Activated T-helper 1 cell treated with Interleukin-2 at 50 U/mL for 16 hours (primary cell): ENCODE measurements around the gene VSNL1.

Source experiments
- DNase-seq: peaks from one replicate; pipeline ENCODE4 v3.0.0-alpha.2; 2020; ENCODE audit warnings: low read depth

Gene VSNL1

DNA sequence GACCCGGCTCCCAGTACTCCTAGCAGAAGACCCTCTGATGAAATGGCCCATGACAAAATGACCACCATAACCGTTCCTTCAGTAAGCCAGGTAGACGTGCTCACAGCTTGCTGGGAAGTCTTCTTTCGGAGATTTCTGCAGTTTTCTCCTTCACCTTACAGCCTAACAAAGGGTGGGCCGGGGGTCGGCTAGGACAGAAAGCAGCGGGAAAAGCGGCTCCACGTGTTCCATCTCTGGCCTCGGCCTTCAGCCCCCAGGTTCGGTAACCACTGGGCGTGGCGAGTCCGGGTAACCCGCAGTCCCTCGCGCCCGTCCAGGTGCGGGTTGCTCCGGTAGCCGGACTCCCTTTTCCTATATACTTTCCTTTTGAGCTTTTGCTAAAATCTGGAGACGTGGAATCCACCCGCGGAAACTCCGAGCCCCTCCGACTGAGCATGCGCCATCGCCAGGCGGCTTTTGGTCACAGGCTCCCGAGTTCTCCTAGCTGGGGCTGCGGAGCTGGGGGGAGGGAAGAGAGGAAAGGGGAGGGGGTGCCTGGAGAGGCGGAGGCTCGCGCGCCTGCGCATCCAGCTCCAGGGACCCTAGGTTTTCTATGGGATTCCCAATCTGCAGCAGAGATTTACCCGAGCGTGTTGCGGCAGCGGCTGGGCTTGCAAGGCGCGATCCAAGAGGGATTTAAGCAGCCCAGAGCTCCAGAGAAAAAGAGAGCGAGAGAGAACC is at the start of gene VSNL1:
VSNL1 (plus strand) TSS at position 604 of the 720 bp plus-strand sequence. CDS start 51,379 bp downstream, outside the sequence.
- DNase-seq, result no peak

- DNase-seq, result no peak
Observed at GRCh38 chr2:17495590-17495989, 44.9 kb upstream of the VSNL1 start.

GRCh38 chr2:17497718-17498117 is 42.8 kb upstream of the VSNL1 start:
- no peak for DNase-seq

DNA sequence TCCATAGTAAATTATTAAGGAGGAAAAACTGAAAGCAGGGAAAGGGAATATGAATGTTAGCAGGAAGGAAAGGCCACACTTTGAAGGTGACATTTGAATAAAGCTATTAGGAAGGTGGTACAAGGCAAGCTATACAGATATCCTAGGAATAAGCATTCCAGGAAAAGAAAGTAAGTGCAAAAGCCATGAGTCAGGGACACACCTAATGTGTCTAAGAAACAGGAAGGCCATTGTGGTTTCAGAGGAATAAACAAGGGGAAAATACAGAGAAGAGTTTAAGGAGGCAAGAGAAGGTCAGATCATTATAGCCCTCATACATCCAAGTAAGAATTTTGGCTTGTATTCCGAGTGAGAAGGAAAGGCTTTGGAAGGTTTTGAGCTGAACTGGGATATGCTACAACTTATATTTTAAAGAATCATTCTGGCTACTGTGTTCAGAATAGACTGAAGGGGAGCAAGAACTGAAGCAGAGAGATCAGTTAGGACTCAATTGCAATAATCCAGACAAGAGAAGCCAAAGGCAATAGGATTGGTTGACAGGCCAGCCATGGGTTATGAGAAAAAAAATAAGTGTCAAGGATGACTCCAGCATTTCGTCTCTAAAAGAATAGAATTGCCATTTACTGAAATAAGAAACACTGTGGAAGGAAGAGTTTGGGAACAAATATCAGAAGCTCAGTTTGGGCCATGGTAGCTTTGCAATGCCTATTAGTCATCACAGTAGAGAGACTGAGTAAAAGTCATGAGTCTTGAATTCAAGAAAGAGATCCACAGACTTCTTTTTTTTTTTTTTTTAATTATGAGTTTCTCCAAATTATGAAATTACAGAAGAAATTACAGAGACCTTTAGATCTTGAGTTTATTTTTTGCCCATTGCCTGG is 33.5 kb upstream of the VSNL1 start:
- DNase-seq, result no peak

DNA sequence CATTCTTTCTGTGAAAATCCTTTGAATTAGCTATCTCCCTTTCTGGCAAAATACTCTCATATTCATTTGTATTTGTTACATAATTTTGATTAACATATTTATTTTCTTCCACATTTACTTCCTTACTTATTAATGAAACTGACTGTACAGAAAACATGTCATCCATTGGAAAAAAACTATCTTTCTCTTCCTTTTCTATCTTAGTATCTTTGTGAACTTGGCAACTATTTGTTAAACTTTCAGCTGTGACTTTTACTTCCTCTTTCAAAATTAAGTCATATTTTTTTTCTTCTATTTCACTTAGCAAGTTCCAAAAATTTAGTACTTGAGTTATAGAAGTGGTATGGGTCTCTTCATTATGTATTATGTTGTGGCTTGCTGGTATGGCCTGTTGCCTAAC is 24.8 kb upstream of the VSNL1 start:
- DNase-seq, result no peak

GRCh38 chr2:17517481-17518211 is 22.9 kb upstream of the VSNL1 start:
- no peak for DNase-seq

DNA sequence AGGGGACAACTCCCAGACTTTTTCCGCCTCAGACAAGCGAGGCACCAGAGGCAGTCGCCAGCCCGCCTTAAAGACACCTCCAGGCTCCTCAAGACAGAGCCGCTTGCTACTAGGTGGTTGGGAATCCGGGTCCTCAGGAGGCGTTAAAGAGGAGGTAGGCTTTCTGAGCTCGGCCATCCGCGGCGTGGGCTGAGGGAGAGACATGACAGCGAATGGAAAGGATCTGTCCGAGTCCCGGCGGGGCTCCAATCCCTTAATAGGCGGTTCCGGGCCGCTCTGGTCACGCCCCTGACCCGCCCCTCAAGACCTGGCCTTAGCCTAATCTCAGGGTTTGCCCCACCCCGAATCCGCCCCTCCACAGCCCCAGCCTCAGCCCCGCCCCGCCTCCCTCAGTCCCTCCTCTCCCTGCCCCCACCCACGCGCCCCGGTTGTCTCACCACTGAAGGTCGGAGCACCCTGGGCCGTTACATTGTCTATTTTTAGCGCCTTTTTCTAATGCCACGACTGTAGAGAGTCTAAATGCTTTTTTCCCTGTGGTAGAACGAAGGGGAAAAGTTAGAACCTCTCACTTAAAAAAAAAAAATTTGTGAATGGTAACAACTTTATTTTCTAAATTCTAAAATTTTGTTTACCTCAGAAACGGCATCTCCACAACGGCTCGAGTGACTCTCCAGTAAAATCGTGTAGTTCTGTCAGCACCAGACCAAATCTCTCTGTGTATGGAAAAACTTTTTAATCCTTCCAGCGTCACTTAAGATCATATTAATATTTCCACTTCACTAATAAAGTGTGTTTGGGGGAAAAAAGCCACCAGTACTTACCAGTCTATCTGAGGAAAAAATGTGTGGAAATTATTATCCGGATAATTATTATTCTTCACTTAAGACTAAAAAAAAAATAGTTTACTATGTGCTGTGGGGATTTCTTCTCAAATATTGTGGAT is 22.0 kb upstream of the VSNL1 start, which contains the start of gene RAD51AP2:
RAD51AP2 (minus strand) TSS at position 229 of the 943 bp plus-strand sequence; CDS start at position 204, 25 bp downstream.
- DNase-seq, result no peak

DNA sequence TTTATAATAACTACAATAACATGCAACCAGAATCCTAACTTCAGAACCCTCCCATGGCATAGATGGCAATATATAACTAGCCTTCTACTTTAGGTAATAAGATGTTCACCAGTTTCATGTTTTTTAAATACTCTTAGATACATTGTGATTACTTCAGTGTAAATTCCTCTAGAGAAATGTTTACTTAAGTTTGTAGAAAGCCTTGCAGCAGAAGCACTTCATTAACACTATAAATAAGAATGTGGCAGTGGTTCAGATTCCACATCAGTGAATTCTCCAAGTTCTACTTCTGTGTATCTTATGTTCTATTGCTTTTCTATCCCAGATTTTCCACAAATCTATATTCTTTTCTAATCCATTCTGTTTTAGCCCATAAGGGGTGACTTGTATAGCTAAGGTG is 21.0 kb upstream of the VSNL1 start:
- DNase-seq, result no peak

- no peak for DNase-seq
Observed at GRCh38 chr2:17520761-17521160, 19.7 kb upstream of the VSNL1 start.

- DNase-seq, result no peak
Observed at GRCh38 chr2:17521621-17522020, 18.9 kb upstream of the VSNL1 start.

GRCh38 chr2:17522303-17522702 is 18.2 kb upstream of the VSNL1 start:
- DNase-seq, result no peak

GRCh38 chr2:17529771-17530170 is 10.7 kb upstream of the VSNL1 start:
- DNase-seq, result no peak

DNA sequence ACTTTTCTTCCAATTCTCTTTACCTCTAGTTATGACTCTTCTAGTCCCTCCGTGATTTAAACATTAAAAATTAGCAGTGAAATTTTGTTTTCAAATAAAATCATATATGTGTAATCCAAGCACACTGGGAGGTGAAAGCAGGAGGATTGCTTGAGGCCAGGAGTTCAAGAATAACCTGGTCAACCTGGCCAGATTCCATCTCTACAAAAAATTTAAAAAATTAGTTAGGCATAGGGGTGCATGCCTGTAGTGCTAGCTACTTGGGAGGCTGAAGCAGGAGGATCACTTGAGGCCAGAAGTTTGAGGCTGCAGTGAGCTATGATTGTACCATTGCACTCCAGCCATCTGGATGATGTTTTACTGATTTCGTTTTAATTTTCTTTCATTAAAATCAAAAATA is 7.0 kb upstream of the VSNL1 start:
- no peak for DNase-seq

- DNase-seq, result no peak
Observed at GRCh38 chr2:17536416-17536815, 4.1 kb upstream of the VSNL1 start.

DNA sequence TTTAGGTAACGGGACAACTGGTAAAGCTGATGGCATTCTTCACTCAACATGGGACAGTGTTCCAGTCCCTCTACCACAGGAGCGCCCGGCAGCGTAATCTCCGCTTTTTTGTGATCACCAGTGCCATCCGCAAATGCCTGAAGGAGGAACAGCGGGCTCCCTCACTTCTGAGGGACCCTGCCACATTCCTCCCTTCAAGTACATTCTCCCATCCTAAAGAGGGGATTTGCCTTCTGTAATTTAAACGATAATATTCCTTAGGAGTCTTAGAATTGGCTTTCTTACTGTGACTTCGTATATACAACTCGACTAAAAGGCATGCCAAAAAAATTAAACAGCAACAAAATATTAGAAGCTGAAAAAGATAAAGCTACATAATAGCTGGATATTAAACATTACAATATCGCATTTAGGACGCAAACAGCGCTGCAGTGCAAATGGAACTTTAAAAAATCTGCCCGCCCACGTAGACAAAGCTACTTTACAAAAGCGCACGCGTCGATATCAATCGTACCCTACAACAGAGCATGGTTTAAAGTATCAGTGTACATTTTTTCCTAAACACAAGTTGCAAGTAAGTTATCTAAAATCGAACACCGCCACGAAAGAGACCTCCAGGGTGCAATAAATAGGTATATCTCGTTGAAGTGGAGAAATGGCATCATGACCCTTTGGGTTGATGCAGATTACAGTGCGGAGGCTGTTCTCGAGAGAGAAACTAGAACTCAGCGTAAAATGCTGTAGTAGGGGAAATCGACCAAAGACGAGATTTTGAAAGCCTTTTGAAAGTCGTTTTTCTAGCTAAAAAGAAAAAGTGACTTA is 2.3 kb upstream of the VSNL1 start:
- no peak for DNase-seq

GRCh38 chr2:17538844-17539554 is 1.5 kb upstream of the VSNL1 start:
- DNase-seq, result no peak

DNA sequence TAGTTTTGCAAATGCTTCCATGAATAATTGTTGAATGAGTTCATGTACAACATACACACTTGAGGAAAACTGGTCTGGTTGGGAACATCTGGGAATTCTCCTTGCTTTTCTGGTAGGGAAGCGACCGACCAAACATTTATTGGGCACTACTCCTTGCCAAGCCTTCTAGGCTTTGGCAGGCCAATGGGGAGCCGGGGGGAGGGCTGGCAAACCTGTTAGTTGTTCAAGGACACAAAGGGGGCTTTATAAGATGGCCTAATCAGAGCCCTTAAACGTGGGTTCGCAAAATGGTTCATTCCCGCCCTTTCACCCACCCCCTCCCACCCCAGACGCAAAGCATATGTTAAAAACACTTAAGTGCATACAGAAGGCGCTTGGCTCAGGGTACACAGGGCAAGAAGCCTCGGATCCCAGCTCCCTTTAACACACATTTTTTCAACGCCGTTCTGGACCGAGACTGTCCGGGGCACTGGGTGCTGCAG is 844 bp upstream of the VSNL1 start:
- no peak for DNase-seq

DNA sequence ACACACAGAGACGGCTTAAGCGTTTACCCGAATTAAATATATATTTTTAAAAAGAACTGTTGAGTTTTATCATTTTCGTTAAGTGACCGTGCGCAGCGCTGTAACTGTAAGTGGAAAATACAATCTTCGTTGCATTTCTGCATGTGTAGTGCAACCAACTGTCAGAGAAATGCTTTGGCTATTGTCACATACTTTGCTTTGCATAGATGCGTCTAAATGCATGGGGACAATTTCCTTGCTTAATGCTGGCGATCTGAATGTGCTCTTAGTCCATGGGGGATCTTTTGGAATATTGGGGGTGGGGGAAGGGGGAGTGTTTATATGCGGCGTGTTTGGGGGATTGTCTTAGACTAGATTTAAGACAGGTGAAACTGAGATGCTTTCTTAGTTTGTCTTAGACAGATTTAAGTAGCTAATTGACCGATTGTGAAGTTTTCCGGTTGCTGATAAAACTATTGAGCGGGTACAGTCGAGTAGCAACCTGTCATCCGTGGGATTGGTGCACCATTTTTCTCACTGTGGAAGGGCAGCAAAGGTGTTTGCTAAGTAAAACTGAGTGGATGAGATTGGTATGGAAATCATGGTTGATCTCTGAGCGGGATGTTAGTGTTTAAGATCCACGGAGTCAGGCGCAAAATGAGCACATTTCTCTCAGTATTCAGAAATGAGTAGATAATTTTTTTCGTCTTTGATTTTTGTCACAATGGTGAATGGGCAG is 476 bp downstream of the VSNL1 start:
- DNase-seq, result no peak

GRCh38 chr2:17541531-17541950 is 1.0 kb downstream of the VSNL1 start:
- no peak for DNase-seq
